GM12865 (cell line): Measurements from ENCODE around the gene PACS1.

Experiments used
- DNase-seq: peaks from one replicate; pipeline ENCODE4 v3.0.0; 2010; ENCODE audit warnings: low read depth
- H3K4me3 ChIP-seq: 2 replicates; pipeline ENCODE4 v1.5.1; 2011; ENCODE audit warnings: mild to moderate bottlenecking, low read depth, low read length, control low read depth
- TF ChIP-seq, protein P1 (sequence below): IDR thresholded peaks from 2 replicates; pipeline ENCODE4 v1.5.1; 2011; ENCODE audit warnings: low read length, control low read depth, low read depth, inconsistent platforms; ENCODE audit not compliant: insufficient read depth; ENCODE audit errors: missing control alignments

The PACS1 gene

DNA sequence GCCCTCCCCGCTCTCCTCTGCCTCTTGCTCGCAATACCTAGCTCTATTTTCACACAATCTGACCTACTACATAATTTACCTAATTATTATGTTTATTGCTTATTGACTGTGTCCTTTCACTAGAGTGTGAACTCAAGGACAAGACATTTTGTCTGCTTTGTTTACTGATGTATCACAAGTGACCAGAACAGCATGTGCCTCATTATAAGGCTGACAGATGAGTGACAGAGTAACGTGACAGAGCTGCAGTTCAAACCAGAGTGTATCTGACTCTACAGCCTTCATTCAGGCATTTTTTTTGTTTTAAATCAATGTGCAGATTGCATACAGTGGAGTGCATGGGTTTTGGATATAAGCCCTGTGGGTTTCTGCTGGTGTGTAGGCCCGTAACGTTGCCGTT, 116.4 kb downstream of the PACS1 start:
- no peak for DNase-seq
- TF ChIP-seq, protein P1, sequence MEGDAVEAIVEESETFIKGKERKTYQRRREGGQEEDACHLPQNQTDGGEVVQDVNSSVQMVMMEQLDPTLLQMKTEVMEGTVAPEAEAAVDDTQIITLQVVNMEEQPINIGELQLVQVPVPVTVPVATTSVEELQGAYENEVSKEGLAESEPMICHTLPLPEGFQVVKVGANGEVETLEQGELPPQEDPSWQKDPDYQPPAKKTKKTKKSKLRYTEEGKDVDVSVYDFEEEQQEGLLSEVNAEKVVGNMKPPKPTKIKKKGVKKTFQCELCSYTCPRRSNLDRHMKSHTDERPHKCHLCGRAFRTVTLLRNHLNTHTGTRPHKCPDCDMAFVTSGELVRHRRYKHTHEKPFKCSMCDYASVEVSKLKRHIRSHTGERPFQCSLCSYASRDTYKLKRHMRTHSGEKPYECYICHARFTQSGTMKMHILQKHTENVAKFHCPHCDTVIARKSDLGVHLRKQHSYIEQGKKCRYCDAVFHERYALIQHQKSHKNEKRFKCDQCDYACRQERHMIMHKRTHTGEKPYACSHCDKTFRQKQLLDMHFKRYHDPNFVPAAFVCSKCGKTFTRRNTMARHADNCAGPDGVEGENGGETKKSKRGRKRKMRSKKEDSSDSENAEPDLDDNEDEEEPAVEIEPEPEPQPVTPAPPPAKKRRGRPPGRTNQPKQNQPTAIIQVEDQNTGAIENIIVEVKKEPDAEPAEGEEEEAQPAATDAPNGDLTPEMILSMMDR = no peak
- no peak overlapping the region for H3K4me3 ChIP-seq

DNA sequence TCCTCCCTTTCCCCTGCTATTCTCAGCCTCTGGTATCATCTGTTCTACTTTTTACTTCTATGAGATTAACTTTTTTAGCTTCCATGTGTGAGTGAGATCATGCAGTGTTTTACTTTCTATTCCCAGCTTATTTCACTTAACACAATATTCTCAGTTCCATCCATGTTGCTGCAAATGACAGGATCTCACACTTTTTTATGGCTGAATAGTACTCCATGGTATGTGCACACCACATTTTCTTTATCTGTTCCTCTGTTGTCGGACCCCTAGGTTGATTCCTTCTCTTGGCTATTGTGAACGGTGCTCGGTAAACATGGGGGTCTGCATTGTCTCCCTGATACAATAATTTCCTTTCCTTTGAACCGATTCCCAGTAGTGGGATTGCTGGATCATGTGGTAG, 117.4 kb downstream of the PACS1 start:
- TF ChIP-seq, protein P1 = no peak
- no peak overlapping the region for H3K4me3 ChIP-seq
- DNase-seq = no peak

DNA sequence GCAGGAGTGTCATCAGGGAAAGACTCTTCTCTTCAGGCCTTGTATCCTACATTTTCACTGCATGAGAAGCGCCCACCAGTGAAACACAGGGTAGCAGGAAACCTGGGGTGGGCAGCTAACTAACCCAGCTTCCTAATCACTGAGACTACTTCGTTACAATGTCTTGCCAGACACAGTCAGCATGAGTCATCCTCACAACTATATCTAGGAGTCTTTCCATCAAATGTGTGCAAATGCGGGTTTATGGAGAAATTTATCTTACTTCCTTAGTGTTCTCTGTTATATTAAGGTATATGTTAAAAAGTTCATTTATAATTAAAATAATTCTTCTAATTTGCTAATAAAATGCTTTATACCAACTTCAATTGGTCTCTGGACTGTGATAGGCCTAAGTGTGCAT, 118.5 kb downstream of the PACS1 start:
- no peak for DNase-seq
- no peak overlapping the region for H3K4me3 ChIP-seq
- TF ChIP-seq, protein P1 = no peak

DNA sequence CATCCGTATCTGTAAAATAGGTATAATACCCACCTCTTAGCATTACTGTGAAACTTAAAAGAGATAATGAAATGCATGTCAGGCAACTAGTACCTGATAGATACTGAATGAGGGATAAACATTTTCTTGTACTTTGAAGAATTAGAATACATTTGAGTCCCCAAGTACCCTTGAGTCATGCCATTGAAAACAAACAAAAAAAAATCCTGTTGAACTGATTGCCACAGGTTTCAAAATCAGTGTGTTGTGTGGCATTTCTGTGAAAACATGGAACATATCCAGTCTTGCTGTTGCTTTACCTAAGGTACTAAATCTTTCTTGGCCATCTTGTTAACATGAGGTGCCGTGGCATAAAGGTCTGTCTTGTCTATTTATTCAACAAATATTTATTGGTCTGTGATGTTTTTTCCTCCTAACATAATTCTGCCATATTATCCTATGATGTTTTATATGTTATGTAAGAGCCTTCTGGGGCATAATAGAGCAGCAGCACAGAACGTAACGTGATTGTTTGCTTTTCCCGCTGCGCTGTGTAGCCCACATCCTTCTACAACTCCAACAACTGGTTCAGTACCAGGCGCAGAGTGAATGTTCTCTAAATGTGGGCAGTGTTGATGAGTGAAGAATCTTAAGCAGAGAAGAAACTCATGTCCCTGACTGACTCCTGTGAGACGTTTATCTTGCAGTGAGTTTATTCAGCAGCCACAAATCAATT, 119.1 kb downstream of the PACS1 start:
- no peak overlapping the region for H3K4me3 ChIP-seq
- TF ChIP-seq, protein P1 = no peak
- DNase-seq = no peak

DNA sequence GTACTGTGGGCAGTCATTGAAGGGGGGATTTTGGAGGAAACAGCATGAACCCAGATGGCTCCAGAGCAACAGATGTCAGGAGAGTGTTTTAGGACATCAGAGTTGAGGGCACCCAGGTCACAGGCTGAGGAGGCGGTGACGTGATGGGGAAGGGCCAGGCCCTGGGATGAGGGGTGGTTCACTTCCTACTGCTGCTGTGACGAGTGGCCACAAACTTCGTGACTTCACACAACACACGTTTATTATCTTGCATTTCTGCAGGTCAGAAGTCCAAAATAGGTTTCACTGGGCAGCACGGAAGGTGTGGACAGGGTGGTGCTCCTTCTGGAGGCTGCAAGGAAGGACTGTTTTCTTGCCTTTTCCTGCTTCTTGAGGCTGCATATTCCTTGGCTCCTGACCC, 120.7 kb downstream of the PACS1 start:
- TF ChIP-seq, protein P1 = no peak
- DNase-seq = no peak
- no peak overlapping the region for H3K4me3 ChIP-seq

DNA sequence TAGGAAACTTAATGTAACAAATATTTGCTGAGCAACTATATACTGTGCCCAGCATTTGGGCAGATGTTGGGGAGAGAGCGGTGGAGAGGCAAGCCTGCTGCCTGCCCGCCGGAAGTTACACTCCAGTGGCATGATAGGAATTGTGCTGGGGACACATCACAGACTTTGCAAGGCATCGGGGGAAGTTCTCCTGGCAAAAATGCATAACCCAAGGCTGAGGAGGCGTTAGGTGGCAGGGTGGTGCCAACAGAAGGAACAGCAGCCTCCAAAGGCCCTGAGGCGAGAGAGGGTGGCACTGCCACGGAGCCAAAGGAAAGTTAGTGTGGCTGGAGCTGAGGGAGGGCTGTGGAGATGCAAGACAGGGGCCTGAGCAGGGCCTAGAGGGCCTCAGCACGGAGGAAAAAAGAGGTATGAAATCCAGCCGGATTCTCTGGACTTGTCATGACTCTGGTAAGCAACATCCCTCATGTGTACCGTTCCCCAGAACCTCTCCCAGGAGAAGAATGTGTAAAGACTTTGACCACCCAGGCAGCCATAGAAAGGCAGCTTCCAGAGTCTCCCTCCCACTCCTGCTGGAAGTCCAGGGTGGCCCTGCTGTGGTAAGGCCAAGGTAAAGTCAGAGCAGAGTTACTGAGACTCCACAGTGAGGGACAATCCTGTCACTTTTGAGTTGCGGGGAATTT, 122.2 kb downstream of the PACS1 start:
- TF ChIP-seq, protein P1 = no peak
- no peak for DNase-seq

More for the DNA sequence above, 122.2 kb downstream of the PACS1 start:
- H3K4me3 ChIP-seq = no peak overlapping the region
